CD4-positive, alpha-beta T cell treated with Interleukin-2 at 100 ng/mL for 4 hours (primary cell): ENCODE results near the gene RNF168.
"Not testable (repeated sequence)": the region's sequence is repeated elsewhere in the genome, so short reads cannot be mapped to it uniquely, and the experiment has no call there.

ENCODE experiments used
- DNase-seq: peaks from one replicate; pipeline ENCODE4 v3.0.0-alpha.2; 2020; ENCODE audit warnings: low spot score

Gene RNF168

GRCh38 chr3:196463804-196464203 is 39.8 kb downstream of the RNF168 start:
- no peak for DNase-seq

- DNase-seq = no peak
These were observed 40.2 kb downstream of the RNF168 start for GRCh38 chr3:196463478-196463756.

DNA sequence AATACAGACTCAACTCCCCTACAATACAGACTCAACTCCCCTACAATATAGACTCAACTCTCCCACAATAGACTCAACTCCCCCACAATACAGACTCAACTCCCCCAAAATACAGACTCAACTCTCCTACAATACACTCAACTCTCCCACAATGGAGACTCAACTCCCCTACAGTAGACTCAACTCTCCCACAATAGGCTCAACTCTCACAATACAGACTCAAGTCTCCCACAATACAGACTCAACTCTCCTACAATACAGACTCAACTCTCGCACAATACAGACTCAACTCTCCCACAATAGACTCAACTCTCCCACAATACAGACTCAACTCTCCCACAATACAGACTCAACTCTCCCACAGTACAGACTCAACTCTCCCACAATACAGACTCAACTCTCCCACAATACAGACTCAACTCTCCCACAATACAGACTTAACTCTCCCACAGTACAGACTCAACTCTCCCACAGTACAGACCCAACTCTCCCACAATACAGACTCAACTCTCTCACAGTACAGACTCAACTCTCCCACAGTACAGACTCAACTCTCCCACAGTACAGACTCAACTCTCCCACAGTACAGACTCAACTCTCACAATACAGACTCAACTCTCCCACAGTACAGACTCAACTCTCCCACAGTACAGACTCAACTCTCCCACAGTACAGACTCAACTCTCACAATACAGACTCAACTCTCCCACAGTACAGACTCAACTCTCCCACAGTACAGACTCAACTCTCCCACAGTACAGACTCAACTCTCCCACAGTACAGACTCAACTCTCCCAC is 40.7 kb downstream of the RNF168 start:
- DNase-seq = not testable (repeated sequence)

- DNase-seq = no peak
These were observed 45.5 kb downstream of the RNF168 start for GRCh38 chr3:196458063-196458462.

- DNase-seq = peak; percentile 5
These were observed 46.1 kb downstream of the RNF168 start for GRCh38 chr3:196457470-196457869.

- no peak for DNase-seq
These were observed 48.6 kb downstream of the RNF168 start for GRCh38 chr3:196454935-196455334.

DNA sequence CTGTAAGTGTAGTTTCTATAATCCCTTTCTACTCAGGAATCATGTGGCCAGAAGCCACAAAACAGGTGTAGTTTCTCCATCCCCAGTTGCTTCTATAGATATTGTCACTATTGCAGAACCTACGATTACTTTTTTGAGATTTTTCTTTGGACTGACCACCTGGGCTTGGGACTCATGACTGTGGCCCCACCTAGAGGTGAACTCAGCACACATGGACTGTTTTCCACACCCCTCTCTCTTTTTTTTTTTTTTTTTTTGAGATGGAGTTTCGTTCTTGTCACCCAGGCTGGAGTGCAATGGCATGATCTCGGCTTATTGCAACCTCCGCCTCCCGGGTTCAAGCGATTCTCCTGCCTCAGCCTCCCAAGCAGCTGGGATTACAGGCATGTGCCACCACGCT is 58.2 kb downstream of the RNF168 start:
- DNase-seq = not testable (repeated sequence)

GRCh38 chr3:196444500-196444894 is 59.1 kb downstream of the RNF168 start:
- no peak for DNase-seq

DNA sequence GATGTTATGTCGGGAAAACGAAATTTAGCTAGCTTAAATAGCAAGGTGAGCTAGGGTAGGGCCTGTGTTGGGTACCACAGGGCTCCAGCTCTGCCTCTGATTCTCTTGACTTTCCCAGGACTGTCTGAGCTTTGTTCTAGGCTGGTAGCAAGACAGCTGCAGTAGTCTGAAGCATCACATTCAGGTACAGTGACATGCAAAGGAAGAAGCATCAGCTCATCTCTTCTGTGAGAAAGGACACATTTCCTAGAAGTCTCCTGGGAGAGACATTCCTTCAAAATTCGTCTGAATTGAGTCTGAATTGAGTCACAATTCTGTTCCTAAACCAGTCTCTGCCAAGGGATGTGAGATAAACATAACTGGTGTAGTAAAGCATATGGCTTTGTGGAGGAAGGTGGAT is 62.9 kb downstream of the RNF168 start:
- DNase-seq = no peak

DNA sequence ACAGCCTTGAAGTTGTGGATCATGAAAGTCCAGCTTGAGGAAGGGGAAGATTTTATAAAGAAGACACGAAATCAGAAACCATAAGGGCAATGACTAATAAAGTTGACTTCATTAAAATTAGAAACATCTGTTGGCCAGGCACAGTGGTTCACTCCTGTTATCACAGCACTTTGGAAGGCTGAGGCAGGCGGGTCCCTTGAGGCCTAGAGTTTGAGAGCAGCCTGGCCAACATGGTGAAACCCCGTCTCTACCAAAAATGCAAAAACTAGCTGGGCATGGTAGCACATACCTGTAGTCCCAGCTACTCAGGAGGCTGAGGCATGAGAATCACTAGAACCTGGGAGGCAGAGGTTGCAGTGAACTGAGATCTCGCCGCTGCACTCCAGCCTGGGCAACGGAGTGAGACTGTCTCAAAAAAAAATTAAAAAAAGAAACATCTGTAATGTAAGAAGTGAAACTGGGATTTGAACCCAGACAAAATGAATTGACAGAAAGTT is 63.5 kb downstream of the RNF168 start:
- DNase-seq = no peak

DNA sequence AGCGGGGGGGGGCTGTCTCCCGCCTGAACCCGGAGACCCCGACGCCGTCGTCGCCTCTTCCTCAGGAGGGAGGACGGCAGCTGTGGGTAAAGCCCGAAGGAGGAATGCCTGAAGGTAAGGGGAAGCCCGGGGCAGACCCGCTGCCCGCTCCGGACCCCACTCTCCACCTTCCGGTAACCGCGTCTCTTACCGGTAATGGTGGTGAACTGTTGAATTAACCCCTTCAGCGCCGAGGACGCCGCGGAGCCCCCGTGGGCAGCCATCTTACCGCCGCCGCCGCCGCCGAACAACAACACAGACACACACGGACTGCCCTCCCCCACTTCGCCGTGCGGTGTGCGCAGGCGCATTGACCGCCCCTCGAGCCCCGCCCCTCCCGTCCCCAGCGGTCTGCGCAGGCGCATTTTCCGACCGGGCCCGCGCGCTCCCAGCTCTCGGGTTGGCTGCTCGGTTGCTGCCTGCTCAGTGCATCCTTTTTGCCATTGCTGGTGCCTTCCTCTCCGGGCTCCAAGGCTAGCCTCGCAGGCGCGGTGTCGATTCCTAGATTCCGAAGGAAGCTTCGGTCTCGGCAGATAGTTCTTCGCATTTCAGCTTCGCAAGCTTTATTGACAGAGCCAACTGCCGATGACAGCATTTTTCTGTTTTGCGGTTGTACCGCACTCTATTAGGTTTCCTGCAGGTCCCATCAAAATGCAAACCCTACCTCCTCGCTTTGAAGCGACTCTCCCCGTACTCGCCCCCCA is 71.3 kb downstream of the RNF168 start, which contains the start of gene UBXN7:
Gene UBXN7 (minus strand): TSS at position 291 of the 743 bp plus-strand sequence. CDS start 28 bp downstream, at position 263.
- peak; percentile 96 for DNase-seq

DNA sequence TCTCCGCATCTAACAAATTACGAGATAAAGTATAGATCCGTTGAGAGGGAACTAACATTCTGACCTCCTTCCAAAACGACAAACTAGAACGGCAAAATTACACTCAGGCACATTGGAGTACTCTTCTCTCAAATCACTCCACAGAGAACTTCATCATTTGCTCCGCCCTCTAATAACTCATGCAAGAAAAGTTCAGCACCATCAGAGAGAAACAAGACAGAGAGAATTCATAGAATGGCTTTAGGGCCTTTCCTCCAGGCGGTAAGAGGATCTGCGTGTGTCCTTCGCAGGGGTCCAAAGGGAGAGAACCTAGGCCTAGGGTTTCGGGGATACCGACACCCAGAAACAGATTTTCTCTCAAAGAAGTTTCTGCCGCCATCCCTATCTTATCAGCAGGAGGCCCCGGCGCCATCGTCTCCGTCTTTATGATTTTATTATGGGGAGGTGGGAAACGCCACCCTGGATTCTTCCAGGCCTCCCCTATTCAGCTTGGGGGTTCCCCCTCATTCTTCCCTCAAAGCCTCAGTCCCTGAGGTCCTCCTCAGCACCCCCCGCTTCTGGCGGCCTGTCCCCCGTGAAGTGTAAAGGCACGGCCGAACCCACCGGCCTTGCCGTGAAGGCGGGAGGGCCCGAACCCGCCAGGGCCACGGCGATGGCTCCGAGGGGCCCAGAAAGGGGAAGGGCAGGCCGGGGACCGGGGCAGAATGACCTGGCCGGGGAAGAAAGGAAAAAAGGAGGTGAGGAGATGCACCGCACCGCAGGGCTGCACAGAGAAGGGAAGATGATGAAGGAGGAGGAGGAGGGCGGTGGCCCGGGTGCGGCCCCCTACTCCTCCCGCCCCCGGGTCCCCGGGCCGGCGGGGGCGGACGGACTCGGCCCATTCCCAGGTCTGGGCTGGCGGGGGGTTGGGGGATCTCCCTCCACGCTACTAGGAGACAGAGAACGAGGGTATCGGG is 72.1 kb downstream of the RNF168 start:
- DNase-seq = peak; percentile 35

DNA sequence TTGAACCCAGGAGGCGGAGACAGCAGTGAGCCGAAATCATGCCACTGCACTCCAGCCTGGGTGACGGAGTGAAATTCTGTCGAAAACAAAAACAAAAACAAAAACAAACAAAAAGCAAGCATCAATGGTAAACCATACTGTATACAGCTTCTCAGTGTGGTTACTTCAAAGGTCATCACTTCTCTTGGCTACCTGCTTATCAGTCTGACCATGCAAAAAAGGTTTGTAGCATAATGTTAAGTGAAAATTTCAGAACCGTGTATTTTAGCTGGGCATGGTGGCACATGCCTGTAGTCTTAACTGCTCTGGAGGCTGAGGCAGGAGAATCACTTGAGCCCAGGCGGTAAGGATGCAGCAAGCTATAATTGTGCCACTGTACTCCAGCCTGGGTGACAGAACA is 75.5 kb downstream of the RNF168 start:
- DNase-seq = no peak

GRCh38 chr3:196424421-196424820 is 79.1 kb downstream of the RNF168 start:
- DNase-seq = not testable (repeated sequence)

DNA sequence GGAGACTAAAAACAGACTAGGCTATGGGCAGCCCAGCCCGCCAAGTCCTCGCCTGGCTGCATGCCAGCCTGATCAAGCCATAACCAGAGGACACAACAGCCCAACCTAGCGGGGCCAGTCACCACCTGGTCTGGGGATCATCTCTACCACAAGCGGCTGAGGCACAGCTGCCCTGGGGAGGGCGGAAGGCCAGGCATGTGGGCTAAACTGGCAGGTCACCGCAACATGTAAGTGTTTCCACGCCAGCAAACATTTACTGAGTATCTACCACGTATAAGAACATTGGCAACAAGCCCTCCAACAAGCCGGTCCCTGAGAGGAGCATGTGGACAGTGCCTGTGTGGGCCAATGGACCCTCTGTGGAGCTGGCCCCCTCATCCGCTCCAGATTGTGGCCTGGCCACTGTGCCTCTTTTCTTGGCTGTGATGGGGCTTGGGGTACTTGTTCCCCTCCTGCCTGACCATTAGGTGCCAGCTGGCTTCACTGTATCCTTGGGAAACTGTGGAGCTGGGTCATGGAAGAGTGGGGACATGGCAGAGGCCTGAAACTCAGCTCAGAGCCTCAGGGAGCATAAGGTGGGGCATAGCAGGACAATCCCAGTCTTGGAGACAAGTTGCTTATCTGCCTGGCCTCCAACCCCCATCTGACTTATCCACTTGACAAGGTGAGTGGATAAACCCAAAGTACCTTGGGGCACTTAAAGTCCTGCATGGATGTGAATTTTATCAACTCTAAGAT is 80.4 kb downstream of the RNF168 start:
- no peak for DNase-seq

DNA sequence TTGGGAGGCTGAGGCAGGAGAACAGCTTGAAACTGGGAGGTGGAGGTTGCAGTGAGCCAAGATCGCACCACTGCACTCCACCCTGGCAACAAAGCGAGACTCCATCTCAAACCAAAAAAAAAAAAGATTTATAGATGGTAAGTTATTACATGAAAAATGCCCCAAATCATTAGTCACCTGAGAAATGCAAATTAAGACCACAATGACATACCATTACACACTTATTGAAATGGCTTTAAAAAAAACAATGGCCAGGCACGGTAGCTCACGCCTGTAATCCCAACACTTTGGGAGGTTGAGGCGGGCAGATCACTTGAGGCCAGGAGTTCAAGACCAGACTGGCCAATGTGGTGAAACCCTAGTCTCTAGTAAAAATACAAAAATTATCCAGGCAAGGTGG is 81.9 kb downstream of the RNF168 start:
- DNase-seq = not testable (repeated sequence)

DNA sequence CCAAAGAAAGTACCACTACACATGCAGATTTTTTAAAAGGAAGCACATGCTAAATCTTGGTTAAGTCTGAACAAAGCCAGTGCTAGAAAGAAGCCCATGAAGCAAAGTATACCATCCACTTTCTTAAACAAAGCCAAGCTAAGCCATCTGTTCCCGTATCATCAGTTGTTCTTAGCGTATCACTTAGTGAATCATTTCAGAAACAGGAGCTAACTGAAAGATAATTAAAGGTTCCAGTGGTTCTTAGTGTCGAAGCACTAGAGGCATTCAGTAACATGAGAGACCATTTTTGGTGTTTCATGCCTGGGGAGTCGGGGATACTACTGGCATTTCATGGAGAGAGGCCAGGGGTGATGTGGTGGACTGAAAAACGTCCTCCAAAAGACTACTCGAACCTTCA is 84.2 kb downstream of the RNF168 start:
- DNase-seq = no peak
